Activated effector memory CD4-positive, alpha-beta T cell treated with anti-CD3 and anti-CD28 coated beads, Interleukin-2, amount 50 U/mL, for 16 hours (primary cell): ENCODE measurements around the gene TTC34.
"Not testable (repeated sequence)": the region's sequence is repeated elsewhere in the genome, so short reads cannot be mapped to it uniquely, and the experiment has no call there.

ENCODE experiments used
- DNase-seq: peaks from one replicate; pipeline ENCODE4 v3.0.0-alpha.2; 2020

Gene TTC34

GRCh38 chr1:2639607-2640521 lies 161.6 kb downstream of the TTC34 start:
- DNase-seq = peak; percentile 58

- DNase-seq = no peak
Measured at GRCh38 chr1:2639203-2639602, 162.3 kb downstream of the TTC34 start.

- DNase-seq = no peak
Measured at GRCh38 chr1:2638466-2639115, 162.9 kb downstream of the TTC34 start.

GRCh38 chr1:2637442-2638145 lies 163.9 kb downstream of the TTC34 start:
- DNase-seq = no peak

GRCh38 chr1:2636733-2637132 lies 164.8 kb downstream of the TTC34 start:
- no peak for DNase-seq

GRCh38 chr1:2635361-2636010 lies 166.0 kb downstream of the TTC34 start:
- peak; percentile 43 for DNase-seq

GRCh38 chr1:2633936-2634491 lies 167.5 kb downstream of the TTC34 start:
- DNase-seq = peak; percentile 54

- DNase-seq = no peak
Measured at GRCh38 chr1:2633366-2633935, 168.0 kb downstream of the TTC34 start.

- DNase-seq = no peak
Measured at GRCh38 chr1:2632561-2633361, 168.7 kb downstream of the TTC34 start, which contains the start of gene MMEL1. Gene MMEL1, minus strand, starts transcription at chr1:2633016. Its CDS starts 3,532 bp downstream, at chr1:2629484.

- DNase-seq = no peak
Measured at GRCh38 chr1:2632051-2632430, 169.5 kb downstream of the TTC34 start.

- no peak for DNase-seq
Measured at GRCh38 chr1:2631136-2632050, 170.1 kb downstream of the TTC34 start.

- no peak for DNase-seq
Measured at GRCh38 chr1:2630498-2631135, 170.9 kb downstream of the TTC34 start.

- DNase-seq = no peak
Measured at GRCh38 chr1:2629627-2630497, 171.6 kb downstream of the TTC34 start.

- no peak for DNase-seq
Measured at GRCh38 chr1:2628933-2629626, 172.4 kb downstream of the TTC34 start.

GRCh38 chr1:2628191-2628932 lies 173.1 kb downstream of the TTC34 start:
- DNase-seq = no peak

GRCh38 chr1:2627746-2628145 lies 173.7 kb downstream of the TTC34 start:
- DNase-seq = no peak

- not testable (repeated sequence) for DNase-seq
Measured at GRCh38 chr1:2625748-2626147, 175.7 kb downstream of the TTC34 start.
